Measurements from ENCODE around the gene PRKN. TPM values are rescaled to one million over a fixed set of nuclear protein-coding genes. Genes with fewer than 3 reads are reported as not detected.

PRKN gene
- total RNA-seq, 1 experiment from 2014 or later = 2.0 TPM

DNA sequence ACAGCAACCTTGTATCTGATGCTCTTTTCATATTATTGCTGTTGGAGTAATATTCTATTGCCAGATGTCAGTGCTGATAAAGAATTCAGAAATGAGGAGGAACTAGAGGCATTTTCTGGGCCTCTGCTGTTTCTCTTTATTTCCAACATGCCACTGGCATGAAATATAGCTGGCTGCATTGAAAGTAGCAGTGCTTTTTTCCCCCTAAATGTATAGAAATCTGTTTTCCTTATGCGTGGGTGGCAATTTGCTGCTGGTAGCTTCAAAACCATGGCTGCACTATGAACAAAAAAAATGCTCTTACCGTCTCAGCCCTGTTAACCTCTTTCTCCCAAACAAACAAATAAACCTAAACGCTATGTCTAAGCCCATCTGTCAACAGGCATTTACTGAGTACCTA lies 1011.4 kb downstream of the PRKN start:
- no peaks in the 10 kb centered on the region for H3K4me1 ChIP-seq (ENCODE audit: insufficient read depth, low read length)
- H3K56ac ChIP-seq (ENCODE audit: insufficient read length, low read depth, low read length) = no peak overlapping the region
- H4K20me1 ChIP-seq (ENCODE audit: control insufficient read depth, insufficient read depth, insufficient read length) = no peaks in the 10 kb centered on the region
- Mint-ChIP-seq H3K27me3 (ENCODE audit: low read depth) (no peaks in the 10 kb centered on the region), H3K4me3 (no peak overlapping the region), H3K27ac (no peak overlapping the region; a peak in 2 of 7 replicates), H3K9me3 (no peaks in the 10 kb centered on the region; a peak in 2 of 5 replicates), H3K36me3 (ENCODE audit: insufficient read depth in 1 of 3, low read depth in 3 of 3) (no peaks in the 10 kb centered on the region), H3K4me1 (no peaks in the 10 kb centered on the region)
- no peaks in the 10 kb centered on the region for H3K23me2 ChIP-seq (ENCODE audit: insufficient read length, low read depth, low read length, poor library complexity, severe bottlenecking)
- no peaks in the 10 kb centered on the region for H3K9me3 ChIP-seq (ENCODE audit: control insufficient read depth, low read depth, low read length)
- H3K23ac ChIP-seq (ENCODE audit: insufficient read length, low read depth, low read length) = no peak overlapping the region
- H3K79me2 ChIP-seq (ENCODE audit: insufficient read depth, low read length) = no peaks in the 10 kb centered on the region
- H2AK5ac ChIP-seq (ENCODE audit: insufficient read length, low read length) = no peak overlapping the region
- H3K4ac ChIP-seq (ENCODE audit: low read depth, low read length) = no peak overlapping the region
- H4K5ac ChIP-seq (ENCODE audit: insufficient read length, low read depth, low read length) = no peak overlapping the region
- no peak overlapping the region for H2BK12ac ChIP-seq (ENCODE audit: insufficient read length, low read depth, low read length)
- H2BK5ac ChIP-seq (ENCODE audit: insufficient read length, low read length) = no peak overlapping the region
- no peaks in the 10 kb centered on the region for H3K27me3 ChIP-seq (ENCODE audit: insufficient read depth, low read length)
- no peak overlapping the region for H3T11ph ChIP-seq (ENCODE audit: low read length)
- DNase-seq = no peak
- H2BK20ac ChIP-seq (ENCODE audit: low read depth, low read length, poor library complexity, severe bottlenecking) = no peak overlapping the region
- no peak overlapping the region for H4K91ac ChIP-seq (ENCODE audit: insufficient read length, low read depth, low read length)
- H3K9ac ChIP-seq (ENCODE audit: extremely low read depth, insufficient read length, low read length) = no peak overlapping the region
- no peak overlapping the region for H2AFZ ChIP-seq (ENCODE audit: low read length)
- no peak overlapping the region for H3K14ac ChIP-seq (ENCODE audit: insufficient read depth, low read length)
- H3K27ac ChIP-seq (ENCODE audit: insufficient read length, low read depth, low read length) = no peak overlapping the region
- no peaks in the 10 kb centered on the region for H3K79me1 ChIP-seq (ENCODE audit: insufficient read depth, low read depth, low read length, poor library complexity, severe bottlenecking)
- no peak overlapping the region for H2BK120ac ChIP-seq (ENCODE audit: low read depth, low read length, poor library complexity, severe bottlenecking)
- TF ChIP-seq, protein P1, sequence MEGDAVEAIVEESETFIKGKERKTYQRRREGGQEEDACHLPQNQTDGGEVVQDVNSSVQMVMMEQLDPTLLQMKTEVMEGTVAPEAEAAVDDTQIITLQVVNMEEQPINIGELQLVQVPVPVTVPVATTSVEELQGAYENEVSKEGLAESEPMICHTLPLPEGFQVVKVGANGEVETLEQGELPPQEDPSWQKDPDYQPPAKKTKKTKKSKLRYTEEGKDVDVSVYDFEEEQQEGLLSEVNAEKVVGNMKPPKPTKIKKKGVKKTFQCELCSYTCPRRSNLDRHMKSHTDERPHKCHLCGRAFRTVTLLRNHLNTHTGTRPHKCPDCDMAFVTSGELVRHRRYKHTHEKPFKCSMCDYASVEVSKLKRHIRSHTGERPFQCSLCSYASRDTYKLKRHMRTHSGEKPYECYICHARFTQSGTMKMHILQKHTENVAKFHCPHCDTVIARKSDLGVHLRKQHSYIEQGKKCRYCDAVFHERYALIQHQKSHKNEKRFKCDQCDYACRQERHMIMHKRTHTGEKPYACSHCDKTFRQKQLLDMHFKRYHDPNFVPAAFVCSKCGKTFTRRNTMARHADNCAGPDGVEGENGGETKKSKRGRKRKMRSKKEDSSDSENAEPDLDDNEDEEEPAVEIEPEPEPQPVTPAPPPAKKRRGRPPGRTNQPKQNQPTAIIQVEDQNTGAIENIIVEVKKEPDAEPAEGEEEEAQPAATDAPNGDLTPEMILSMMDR (conservative IDR thresholded peaks at IDR 0.05) = no peak
- H2BK15ac ChIP-seq (ENCODE audit: low read depth, low read length) = no peak overlapping the region
- H3K4me2 ChIP-seq (ENCODE audit: insufficient read depth, insufficient read length, low read length) = no peak overlapping the region
- no peak overlapping the region for H3K18ac ChIP-seq (ENCODE audit: insufficient read length, low read depth, low read length)
- WGBS (ENCODE audit: extremely low coverage, insufficient read length, low lambda C conversion rate) = no CpG with 5 or more reads among the region's 3 CpGs
- H4K8ac ChIP-seq (replicated peaks; ENCODE audit: insufficient read length, low read depth, low read length) = no peak overlapping the region
